Suppressor macrophage treated with lipopolysaccharide for 1 hour (primary cell): ENCODE measurements around the gene EEF1AKMT2.
"Not testable (repeated sequence)": the region's sequence is repeated elsewhere in the genome, so short reads cannot be mapped to it uniquely, and the experiment has no call there.

Source experiments
- DNase-seq, 3 donors: peaks; one replicate each; pipeline ENCODE4 v3.0.0-alpha.2; 2020 to 2022

The EEF1AKMT2 gene

GRCh38 chr10:124791547-124792348 is at the start of gene EEF1AKMT2:
TSS of gene EEF1AKMT2 (minus strand) at chr10:124791887. CDS start at chr10:124791833, 54 bp downstream.
- peak; percentile 91 to 96 (median 94) for DNase-seq

- no peak for DNase-seq
These were observed 46.0 kb upstream of the EEF1AKMT2 start for GRCh38 chr10:124837687-124838086.

- DNase-seq = no peak
These were observed 39.4 kb upstream of the EEF1AKMT2 start for GRCh38 chr10:124831116-124831515.

GRCh38 chr10:124830445-124830844 is 38.8 kb upstream of the EEF1AKMT2 start:
- DNase-seq = peak in 2 of 3 donors; percentile 4 to 9

- no peak for DNase-seq
These were observed 37.9 kb upstream of the EEF1AKMT2 start for GRCh38 chr10:124829447-124830115.

DNA sequence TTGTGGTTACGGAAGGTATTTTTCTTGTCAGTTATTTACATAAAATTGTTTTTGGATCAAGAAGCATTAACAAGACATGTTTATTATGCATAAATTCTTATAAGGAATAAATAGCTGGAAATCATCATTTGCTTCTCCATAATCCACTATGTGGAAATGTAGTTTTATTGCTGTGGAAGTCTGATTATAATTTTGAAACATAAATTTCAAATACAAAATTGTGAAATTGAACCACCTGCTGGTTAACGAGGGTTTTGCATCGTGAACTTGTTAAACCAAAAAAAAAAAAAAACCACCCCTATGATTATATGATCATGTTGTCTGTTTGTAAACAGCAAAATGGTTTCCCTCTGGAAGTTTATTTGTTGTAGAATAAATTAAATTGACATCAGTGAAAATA is 35.8 kb upstream of the EEF1AKMT2 start:
- DNase-seq = peak; percentile 36 to 60 (median 51)

- no peak for DNase-seq
These were observed 34.6 kb upstream of the EEF1AKMT2 start for GRCh38 chr10:124826262-124826661.

DNA sequence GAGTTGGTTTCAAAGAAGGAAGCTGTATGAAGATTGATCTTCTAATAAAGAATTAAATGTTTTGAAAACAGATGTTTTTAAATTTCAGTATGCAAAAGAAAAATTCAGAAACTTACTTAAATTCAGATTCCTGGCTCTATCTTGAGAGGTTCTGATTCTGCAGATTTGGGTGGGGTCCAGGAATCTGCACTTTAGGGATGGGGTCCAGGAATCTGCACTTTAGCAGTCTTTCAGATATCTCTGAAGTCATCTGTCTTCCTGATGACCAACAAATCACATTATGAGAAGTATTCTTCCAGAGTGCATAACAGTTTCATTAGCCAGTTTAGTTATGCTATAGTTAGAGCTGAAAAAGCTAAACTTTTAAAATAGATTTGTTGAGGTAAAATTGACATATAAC is 34.0 kb upstream of the EEF1AKMT2 start:
- DNase-seq = no peak

DNA sequence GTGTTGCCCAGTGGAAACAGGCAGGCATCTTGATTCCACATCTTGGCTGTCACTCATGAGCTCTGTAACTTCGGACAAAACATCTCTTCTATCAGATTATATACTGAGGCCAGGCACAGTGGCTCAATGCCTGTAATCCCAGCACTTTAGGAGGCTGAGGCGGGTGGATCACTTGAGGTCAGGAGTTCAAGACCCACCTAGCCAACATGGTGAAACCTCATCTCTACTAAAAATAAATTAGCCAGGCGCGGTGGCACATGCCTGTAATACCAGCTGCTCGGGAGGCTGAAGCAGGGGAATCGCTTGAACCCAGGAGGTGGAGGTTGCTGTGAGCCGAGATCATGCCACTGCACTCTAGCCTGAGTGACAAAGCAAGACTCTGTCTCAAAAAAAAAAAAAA is 33.2 kb upstream of the EEF1AKMT2 start:
- not testable (repeated sequence) for DNase-seq

GRCh38 chr10:124824507-124824906 is 32.8 kb upstream of the EEF1AKMT2 start:
- no peak for DNase-seq

GRCh38 chr10:124821520-124821919 is 29.8 kb upstream of the EEF1AKMT2 start:
- no peak for DNase-seq

- DNase-seq = no peak
These were observed 28.4 kb upstream of the EEF1AKMT2 start for GRCh38 chr10:124820121-124820520.

GRCh38 chr10:124802313-124802675 is 10.6 kb upstream of the EEF1AKMT2 start:
- DNase-seq = peak; percentile 72 to 92 (median 78)

- no peak for DNase-seq
These were observed 7.5 kb upstream of the EEF1AKMT2 start for GRCh38 chr10:124799211-124799610.

DNA sequence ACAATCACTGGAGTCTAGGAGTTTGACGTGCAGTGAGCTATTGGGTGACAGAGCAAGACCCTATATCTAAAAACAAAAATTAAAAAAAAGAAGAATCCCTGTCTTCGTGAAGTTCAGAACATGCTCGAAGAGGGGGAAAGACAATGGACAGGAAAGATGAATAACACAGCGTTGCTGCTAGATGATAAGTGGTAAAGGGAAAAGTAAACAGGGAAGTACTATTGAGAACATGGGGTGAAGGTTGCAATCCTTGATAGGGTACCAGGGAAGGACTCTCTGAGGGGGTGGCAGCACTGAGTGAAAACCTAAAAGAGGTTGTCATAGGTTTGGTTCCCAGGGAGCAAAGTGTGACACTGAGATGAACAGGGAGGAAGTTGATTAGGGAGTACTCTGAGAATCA is 7.1 kb upstream of the EEF1AKMT2 start:
- no peak for DNase-seq

DNA sequence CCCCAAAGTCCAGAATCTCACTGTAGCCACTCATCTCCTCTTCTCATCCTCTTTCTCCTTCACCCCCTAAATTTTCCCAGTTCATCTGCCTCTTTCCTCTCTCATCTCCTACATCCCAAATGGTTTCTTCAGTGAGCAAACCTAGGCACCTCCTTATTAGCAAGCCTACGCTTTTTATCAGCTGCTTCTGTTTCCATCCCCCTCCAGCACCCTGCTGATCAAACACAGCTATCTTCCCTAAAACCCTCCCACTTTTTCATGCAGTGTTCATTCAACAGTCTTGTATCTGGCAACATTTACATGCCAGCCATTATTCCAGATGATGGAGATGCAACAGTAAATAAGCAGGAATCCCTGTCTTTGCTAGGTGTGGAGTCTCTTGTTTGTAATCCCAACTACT is 6.7 kb upstream of the EEF1AKMT2 start:
- DNase-seq = no peak

DNA sequence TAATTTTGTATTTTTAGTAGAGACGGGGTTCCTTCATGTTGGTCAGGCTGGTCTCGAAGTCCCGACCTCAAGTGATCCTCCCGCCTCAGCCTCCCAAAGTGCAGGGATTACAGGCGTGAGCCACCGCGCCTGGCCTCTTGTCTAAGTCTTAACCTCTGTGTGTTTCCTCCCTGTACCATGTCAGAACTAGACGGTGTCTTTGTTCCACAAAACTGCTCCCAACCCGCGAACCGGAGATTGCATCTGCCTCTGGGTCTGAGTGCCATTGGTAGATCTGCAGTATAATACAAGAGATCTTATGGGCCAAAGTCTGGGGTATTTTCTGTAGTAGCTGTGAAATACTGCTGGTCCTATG is 1.3 kb upstream of the EEF1AKMT2 start:
- no peak for DNase-seq

- not testable (repeated sequence) for DNase-seq
These were observed 8.8 kb downstream of the EEF1AKMT2 start for GRCh38 chr10:124782900-124783299.

- no peak for DNase-seq
These were observed 22.9 kb downstream of the EEF1AKMT2 start for GRCh38 chr10:124768791-124769190.

- peak in 1 of 3 donors; percentile 17 for DNase-seq
These were observed 26.4 kb downstream of the EEF1AKMT2 start for GRCh38 chr10:124765256-124765655.

DNA sequence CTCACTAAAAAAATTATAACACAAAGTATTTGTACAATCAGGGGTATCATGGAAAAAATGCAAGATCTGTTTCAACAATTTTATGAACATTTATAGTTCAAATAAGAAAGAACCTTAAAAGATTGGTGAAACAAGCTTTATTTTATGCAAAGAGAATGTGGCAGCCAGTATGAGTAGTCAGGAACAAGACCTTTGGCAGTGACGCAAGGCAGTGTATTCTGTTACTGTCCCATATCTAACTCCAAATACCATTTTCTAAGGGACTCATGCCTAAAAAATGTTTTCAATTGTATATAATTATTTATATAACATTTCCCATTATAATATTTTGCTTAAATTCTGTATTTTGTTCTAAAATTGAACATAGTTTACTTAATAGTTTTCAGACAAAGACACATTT is 28.4 kb downstream of the EEF1AKMT2 start:
- no peak for DNase-seq

- no peak for DNase-seq
These were observed 29.4 kb downstream of the EEF1AKMT2 start for GRCh38 chr10:124762281-124762680.

DNA sequence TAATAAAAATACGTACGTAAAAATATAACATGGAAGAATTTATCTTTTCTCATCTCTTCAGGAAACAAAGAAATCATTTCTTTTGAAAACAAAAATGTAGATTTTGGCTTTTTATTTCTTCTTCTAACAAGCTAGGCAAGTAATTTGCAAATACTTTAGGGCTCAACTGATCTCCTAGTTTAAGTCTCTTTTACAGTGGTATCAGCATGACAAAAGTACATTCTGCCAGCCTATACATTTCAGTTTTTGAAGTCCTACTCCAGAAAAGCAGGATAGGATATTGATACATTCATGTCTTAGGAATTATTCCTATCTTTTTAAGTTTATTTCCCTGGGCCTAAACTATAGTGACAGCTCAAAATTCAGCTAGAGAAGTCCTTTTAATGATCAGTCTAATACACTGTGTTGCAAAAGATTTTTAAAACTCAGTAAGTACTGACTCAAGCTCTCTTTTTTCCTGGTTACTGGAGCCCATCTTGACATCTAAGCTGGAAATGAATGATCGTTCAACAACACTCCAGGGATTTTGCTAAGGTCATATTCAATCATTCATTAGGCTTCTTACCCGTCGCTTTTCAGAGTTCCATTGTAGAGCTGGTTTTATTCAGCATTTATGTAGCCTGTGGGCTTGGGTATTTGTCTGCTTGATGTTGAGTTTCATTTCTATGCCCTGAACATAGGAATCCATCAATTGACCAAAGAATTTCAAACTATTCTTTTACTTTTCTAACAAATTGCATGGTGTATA is 35.4 kb downstream of the EEF1AKMT2 start:
- no peak for DNase-seq

DNA sequence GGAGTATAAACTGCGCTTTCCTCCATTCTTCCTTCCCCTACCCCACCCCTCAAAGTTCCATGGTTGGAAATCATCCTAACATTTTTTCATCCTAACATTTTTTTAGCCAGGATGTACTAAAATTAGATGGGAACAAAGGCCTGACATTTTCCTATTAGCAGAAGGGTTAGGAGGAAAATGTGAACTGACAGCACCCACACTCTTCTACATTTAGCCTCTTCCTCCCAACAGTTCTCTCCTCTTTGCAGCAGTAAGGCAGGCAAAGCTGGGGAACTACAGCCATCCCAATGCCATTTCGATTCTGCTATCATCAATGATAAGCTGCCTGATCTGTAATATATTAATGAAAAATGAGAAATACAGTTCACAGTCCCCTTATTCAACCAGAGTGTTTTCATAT is 36.1 kb downstream of the EEF1AKMT2 start:
- no peak for DNase-seq
